GM12873 (cell line): ENCODE data around the gene RGL2.

ENCODE experiments used
- TF ChIP-seq, protein P1 (sequence below): IDR thresholded peaks from 2 replicates; pipeline ENCODE4 v1.5.1; 2012; ENCODE audit warnings: low read depth, mild to moderate bottlenecking, moderate library complexity, low read length, control low read depth; ENCODE audit not compliant: insufficient read depth; ENCODE audit errors: missing control alignments

RGL2 gene

DNA sequence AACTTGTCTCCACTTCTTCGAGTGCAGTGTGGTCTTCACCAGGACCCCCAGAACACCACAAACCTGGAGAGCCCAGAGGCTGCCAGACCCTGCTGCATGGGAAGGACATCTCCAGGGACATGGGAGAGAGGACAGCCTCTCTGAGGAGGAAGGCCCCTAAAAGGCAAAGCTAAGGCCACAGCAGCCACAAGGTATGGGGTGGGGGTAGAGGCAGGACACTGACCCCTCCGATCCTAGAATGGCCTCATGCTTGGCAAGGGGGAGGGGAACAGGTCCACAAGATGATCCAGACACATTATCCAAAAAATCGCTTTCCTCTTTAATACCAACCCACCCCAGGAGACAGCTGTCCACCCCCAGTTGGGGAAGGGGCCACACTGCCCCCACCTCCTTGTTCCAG, 19.9 kb downstream of the RGL2 start:
- TF ChIP-seq, protein P1, sequence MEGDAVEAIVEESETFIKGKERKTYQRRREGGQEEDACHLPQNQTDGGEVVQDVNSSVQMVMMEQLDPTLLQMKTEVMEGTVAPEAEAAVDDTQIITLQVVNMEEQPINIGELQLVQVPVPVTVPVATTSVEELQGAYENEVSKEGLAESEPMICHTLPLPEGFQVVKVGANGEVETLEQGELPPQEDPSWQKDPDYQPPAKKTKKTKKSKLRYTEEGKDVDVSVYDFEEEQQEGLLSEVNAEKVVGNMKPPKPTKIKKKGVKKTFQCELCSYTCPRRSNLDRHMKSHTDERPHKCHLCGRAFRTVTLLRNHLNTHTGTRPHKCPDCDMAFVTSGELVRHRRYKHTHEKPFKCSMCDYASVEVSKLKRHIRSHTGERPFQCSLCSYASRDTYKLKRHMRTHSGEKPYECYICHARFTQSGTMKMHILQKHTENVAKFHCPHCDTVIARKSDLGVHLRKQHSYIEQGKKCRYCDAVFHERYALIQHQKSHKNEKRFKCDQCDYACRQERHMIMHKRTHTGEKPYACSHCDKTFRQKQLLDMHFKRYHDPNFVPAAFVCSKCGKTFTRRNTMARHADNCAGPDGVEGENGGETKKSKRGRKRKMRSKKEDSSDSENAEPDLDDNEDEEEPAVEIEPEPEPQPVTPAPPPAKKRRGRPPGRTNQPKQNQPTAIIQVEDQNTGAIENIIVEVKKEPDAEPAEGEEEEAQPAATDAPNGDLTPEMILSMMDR: no peak

DNA sequence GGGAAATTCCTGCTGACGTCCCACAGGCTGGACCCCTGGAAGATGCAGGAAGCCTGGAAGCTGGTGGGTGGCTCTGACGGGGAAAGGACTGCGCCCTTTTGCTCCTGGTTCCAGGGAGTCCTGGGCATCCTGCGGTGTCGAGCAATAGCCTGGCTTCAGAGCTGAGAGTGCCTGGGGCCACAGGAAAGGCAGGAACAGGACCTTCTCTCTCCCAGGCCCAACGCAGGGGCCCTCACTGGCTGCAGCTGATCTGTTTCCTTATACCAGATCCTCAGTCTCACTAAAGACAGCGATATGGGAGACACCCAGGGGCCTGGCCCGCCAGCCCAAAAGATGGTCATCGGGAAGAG, 20.4 kb downstream of the RGL2 start:
- TF ChIP-seq, protein P1: no peak

DNA sequence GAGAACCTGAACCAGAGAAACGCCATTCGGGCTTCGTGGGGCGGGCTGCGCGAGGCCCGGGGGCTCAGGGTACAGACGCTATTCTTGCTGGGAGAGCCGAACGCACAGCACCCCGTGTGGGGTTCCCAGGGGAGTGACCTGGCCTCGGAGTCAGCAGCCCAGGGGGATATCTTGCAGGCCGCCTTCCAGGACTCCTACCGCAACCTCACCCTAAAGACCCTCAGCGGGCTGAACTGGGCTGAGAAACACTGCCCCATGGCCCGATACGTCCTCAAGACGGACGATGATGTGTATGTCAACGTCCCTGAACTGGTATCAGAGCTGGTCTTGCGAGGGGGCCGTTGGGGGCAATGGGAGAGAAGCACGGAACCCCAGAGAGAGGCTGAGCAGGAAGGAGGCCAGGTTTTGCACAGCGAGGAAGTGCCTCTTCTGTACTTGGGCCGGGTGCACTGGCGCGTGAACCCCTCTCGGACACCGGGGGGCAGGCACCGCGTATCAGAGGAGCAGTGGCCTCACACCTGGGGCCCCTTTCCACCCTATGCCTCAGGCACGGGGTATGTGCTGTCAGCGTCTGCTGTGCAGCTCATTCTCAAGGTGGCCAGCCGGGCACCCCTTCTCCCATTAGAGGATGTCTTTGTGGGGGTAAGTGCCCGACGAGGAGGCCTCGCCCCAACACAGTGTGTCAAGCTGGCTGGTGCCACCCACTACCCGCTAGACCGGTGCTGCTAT, 20.9 kb downstream of the RGL2 start:
- TF ChIP-seq, protein P1: no peak

DNA sequence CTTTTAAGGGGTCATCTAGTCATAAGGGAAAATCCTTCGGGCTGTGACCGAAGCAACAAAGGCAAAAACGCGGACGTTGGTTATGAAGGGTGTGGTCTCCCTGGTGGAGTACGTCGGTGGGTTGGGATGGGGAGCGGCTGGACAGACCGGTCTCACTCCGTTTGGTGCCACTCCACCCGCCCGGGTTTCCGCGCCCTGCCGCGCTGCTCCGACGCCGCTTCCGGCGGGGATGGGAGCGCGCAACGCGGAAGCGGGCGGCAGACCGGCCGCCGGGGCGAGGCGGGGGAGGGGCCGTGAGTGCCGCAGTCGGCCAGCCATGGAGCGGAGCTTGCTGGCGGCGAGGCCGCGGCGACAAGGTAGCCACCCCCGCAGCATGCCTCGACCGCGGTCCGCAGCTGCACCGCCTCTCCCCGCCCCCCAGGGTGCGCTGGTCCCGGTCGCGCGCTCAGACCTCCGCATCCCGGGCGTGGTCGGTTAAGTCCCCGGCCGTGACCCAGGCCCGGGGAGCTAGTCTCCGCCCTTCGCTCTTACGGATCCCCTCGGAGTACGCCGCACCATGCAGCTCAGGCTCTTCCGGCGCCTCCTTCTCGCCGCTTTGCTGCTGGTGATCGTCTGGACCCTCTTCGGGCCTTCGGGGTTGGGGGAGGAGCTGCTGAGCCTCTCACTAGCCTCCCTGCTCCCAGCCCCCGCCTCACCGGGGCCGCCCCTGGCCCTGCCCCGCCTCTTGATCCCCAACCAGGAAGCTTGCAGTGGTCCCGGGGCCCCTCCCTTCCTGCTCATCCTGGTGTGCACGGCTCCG, 21.7 kb downstream of the RGL2 start, which contains the start of gene B3GALT4:
B3GALT4 (plus strand) TSS at position 260 of the 799 bp plus-strand sequence; CDS start at position 557, 297 bp downstream.
- TF ChIP-seq, protein P1: peak; percentile 58

DNA sequence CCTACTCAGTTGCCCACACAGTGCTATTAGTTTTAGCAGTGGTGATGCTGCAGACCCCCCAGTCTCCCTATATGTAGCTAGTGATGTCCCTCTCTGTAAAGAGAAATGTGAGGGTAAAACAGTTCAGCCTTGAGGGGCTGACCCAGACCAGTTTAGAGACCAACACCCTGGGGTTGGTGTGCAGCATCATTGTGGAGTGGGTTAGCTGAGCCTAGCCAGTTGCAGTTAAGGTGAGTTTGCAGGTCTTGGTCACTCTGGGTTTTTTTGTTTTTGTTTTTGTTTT, 22.2 kb downstream of the RGL2 start:
- TF ChIP-seq, protein P1: no peak

DNA sequence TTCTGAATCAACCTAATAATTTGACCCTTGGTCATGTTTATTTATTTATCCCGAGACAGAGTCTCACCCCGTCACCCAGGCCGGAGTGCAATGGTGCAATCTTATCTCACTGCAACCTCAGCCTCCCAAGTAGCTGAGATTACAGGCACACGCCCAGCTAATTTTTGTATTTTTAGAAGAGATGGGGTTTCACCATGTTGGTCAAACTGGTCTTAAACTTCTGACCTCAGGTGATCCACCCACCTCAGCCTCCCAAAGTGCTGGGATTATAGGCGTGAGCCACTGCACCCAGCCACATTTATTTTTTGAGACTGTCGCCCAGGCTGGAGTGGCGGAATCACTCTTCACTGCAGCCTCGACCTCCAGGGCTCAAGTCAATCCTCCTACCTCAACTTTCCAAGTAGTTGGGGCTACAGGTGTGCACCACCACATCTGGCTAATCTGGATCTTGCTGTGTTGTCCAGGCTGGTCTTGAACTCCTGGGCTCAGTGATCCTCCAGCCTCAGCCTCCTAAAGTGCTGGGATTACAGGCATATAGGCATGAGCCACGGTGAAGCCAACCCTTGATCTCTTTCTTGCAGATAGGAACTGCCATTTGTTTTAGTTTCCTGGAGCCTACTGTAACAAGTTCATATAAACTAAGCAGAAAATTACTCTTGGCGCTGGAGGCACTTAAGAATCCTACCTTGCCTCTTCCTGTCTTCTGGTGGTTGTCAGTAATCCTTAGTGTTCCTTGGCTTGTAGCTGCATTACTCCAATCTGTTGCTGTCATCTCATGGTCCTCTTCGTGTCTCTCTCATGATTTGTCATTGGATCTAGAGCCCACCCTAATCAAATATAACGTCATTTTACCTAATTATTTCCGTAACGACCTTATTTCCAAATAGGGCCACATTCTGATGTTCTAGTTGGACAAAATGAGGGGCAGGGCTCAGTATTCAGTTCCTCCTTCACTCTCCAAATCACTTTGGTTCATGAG, 24.5 kb downstream of the RGL2 start:
- TF ChIP-seq, protein P1: no peak
